Lower lobe of right lung (tissue), 2 donors: Measurements from ENCODE around the gene KSR2. TPM values are rescaled to one million over a fixed set of nuclear protein-coding genes. Genes with fewer than 3 reads are reported as not detected.

Experiments used
- ATAC-seq, 2 donors: fragments of 200-7000 bp; cut with Tn5 transposase; one replicate each; pipeline ENCODE4 v1.9.1; 2020 to 2022; ENCODE audit warnings: mild to moderate bottlenecking in 2 of 2, moderate library complexity in 2 of 2
- DNase-seq: peaks from one replicate; pipeline ENCODE4 v3.0.0-alpha.2; 2020
- H3K27ac ChIP-seq: fragments of 200-600 bp; one replicate; pipeline ENCODE4 v1.8.0; 2022
- H3K27me3 ChIP-seq: fragments of 200-600 bp; one replicate; pipeline ENCODE4 v1.8.0; 2022; ENCODE audit warnings: low read depth
- H3K36me3 ChIP-seq: fragments of 200-600 bp; one replicate; pipeline ENCODE4 v1.8.0; 2022; ENCODE audit warnings: mild to moderate bottlenecking
- H3K4me1 ChIP-seq: fragments of 200-600 bp; one replicate; pipeline ENCODE4 v1.8.0; 2022
- H3K4me3 ChIP-seq: fragments of 200-600 bp; one replicate; pipeline ENCODE4 v1.8.0; 2022; ENCODE audit warnings: mild to moderate bottlenecking
- H3K9me3 ChIP-seq: fragments of 200-600 bp; one replicate; pipeline ENCODE4 v1.8.0; 2022
- CTCF ChIP-seq: fragments of 200-600 bp; IDR thresholded peaks from one replicate; pipeline ENCODE4 v1.8.0; 2022; ENCODE audit warnings: antibody characterized with exemption, mild to moderate bottlenecking
- intact Hi-C: fragments of 100-400 bp; cut with DNase I; formaldehyde crosslinking; loops from one replicate; pipeline ENCODE4 v1.11.0; 2022
- total RNA-seq: library from RNA; stranded (reverse); fragmentation: NEBNext Ultra II Directional; extraction: Animal tissue kit (Norgen Biotek cat#: 25700); gene quantifications from one replicate; pipeline ENCODE4 v1.2.1, GENCODE V29; 2021
- donor health status: DM: no; HTN: yes; CAD: no; lungs with severe emphysema.

The KSR2 gene
- total RNA-seq, 1 donor from 2014 or later, result 1.0 TPM

- DNase-seq (no peak), ATAC-seq (no peak)
- H3K4me3 ChIP-seq, result no peak overlapping the region
- no peaks in the 10 kb centered on the region for H3K36me3 ChIP-seq
- no peak for TF ChIP-seq CTCF
- no peaks in the 10 kb centered on the region for H3K27me3 ChIP-seq
- no peaks in the 10 kb centered on the region for H3K9me3 ChIP-seq
- no peak overlapping the region for H3K27ac ChIP-seq
- H3K4me1 ChIP-seq, result no peaks in the 10 kb centered on the region
- intact Hi-C loops, result no loop called here
Measured at GRCh38 chr12:117674313-117674712, 294.5 kb downstream of the KSR2 start.

- Histone ChIP-seq H3K4me3 (no peak overlapping the region), H3K36me3 (no peaks in the 10 kb centered on the region), H3K4me1 (no peaks in the 10 kb centered on the region), H3K27ac (no peak overlapping the region), H3K27me3 (no peaks in the 10 kb centered on the region), H3K9me3 (no peaks in the 10 kb centered on the region)
- TF ChIP-seq CTCF, result peak; percentile 34
- DNase-seq (no peak), ATAC-seq (no peak)
- intact Hi-C loops, result no loop called here
Measured at GRCh38 chr12:117671734-117672133, 297.1 kb downstream of the KSR2 start.

- Histone ChIP-seq H3K36me3 (no peaks in the 10 kb centered on the region), H3K27me3 (no peaks in the 10 kb centered on the region), H3K4me3 (no peak overlapping the region), H3K27ac (no peak overlapping the region), H3K9me3 (no peaks in the 10 kb centered on the region), H3K4me1 (no peaks in the 10 kb centered on the region)
- intact Hi-C loops, result no loop called here
- DNase-seq (no peak), ATAC-seq (no peak)
- no peak for TF ChIP-seq CTCF
Measured at GRCh38 chr12:117664169-117664568, 304.6 kb downstream of the KSR2 start.

GRCh38 chr12:117662620-117663395, 306.0 kb downstream of the KSR2 start:
- intact Hi-C loops, result no loop called here
- Histone ChIP-seq H3K36me3 (no peaks in the 10 kb centered on the region), H3K9me3 (no peaks in the 10 kb centered on the region), H3K4me1 (no peaks in the 10 kb centered on the region), H3K4me3 (no peak overlapping the region), H3K27ac (no peak overlapping the region), H3K27me3 (no peaks in the 10 kb centered on the region)
- DNase-seq (no peak), ATAC-seq (no peak)
- no peak for TF ChIP-seq CTCF

- H3K9me3 ChIP-seq, result no peaks in the 10 kb centered on the region
- no peaks in the 10 kb centered on the region for H3K36me3 ChIP-seq
- H3K4me3 ChIP-seq, result no peak overlapping the region
- ATAC-seq (no peak), DNase-seq (no peak)
- H3K4me1 ChIP-seq, result no peaks in the 10 kb centered on the region
- no peak for TF ChIP-seq CTCF
- H3K27ac ChIP-seq, result no peak overlapping the region
- H3K27me3 ChIP-seq, result no peaks in the 10 kb centered on the region
- intact Hi-C loops, result no loop called here
Measured at GRCh38 chr12:117662220-117662619, 306.6 kb downstream of the KSR2 start.
